ENCODE results near the gene RNF175. TPM values are rescaled to one million over a fixed set of nuclear protein-coding genes. Genes with fewer than 3 reads are reported as not detected.

Gene RNF175
- total RNA-seq, 1 experiment from 2014 or later: 0.54 TPM

- intact Hi-C loops (cut with micrococcal nuclease; ENCODE audit: unreplicated experiment): no loop called here
- Mint-ChIP-seq H3K27me3 (ENCODE audit: unreplicated experiment) (no peaks in the 10 kb centered on the region), H3K36me3 (ENCODE audit: insufficient read depth, unreplicated experiment) (no peaks in the 10 kb centered on the region), H3K4me3 (ENCODE audit: low read depth, unreplicated experiment) (no peak overlapping the region), H3K4me1 (ENCODE audit: low read depth, unreplicated experiment) (peaks cover 13% of the 10 kb centered on the region), H3K27ac (ENCODE audit: unreplicated experiment) (no peak overlapping the region), H3K9me3 (ENCODE audit: low read depth, unreplicated experiment) (no peaks in the 10 kb centered on the region)
- CTCF ChIA-PET: no interaction called here
- no peak for TF ChIP-seq CTCF (IDR thresholded peaks at IDR 0.05; ENCODE audit: unreplicated experiment)
- no peak for DNase-seq
- no TSS peak for BruUV-seq (replicated peaks)
These were observed 31.7 kb downstream of the RNF175 start for GRCh38 chr4:153728151-153728550.

GRCh38 chr4:153725831-153726154 lies 34.0 kb downstream of the RNF175 start:
- H3K4me3 Mint-ChIP-seq (ENCODE audit: low read depth, unreplicated experiment): no peak overlapping the region
- H3K9me3 Mint-ChIP-seq (ENCODE audit: low read depth, unreplicated experiment): no peaks in the 10 kb centered on the region
- no peak overlapping the region for H3K27ac Mint-ChIP-seq (ENCODE audit: unreplicated experiment)
- no TSS peak for BruUV-seq (replicated peaks)
- H3K36me3 Mint-ChIP-seq (ENCODE audit: insufficient read depth, unreplicated experiment): no peaks in the 10 kb centered on the region
- no peak for TF ChIP-seq CTCF (IDR thresholded peaks at IDR 0.05; ENCODE audit: unreplicated experiment)
- intact Hi-C loops (cut with micrococcal nuclease; ENCODE audit: unreplicated experiment): no loop called here
- no peaks in the 10 kb centered on the region for H3K27me3 Mint-ChIP-seq (ENCODE audit: unreplicated experiment)
- DNase-seq: no peak
- CTCF ChIA-PET: interaction anchor here (0.5 to 0.6 kb wide), 2 partner anchors 472 to 580 kb away, joined by 3 read pairs; no protein-coding TSS in a partner anchor
- no peaks in the 10 kb centered on the region for H3K4me1 Mint-ChIP-seq (ENCODE audit: low read depth, unreplicated experiment)

GRCh38 chr4:153725136-153725830 lies 34.5 kb downstream of the RNF175 start:
- Mint-ChIP-seq H3K4me1 (ENCODE audit: low read depth, unreplicated experiment) (no peaks in the 10 kb centered on the region), H3K27ac (ENCODE audit: unreplicated experiment) (no peak overlapping the region), H3K9me3 (ENCODE audit: low read depth, unreplicated experiment) (no peaks in the 10 kb centered on the region), H3K4me3 (ENCODE audit: low read depth, unreplicated experiment) (no peak overlapping the region), H3K36me3 (ENCODE audit: insufficient read depth, unreplicated experiment) (no peaks in the 10 kb centered on the region), H3K27me3 (ENCODE audit: unreplicated experiment) (no peaks in the 10 kb centered on the region)
- no peak for TF ChIP-seq CTCF (IDR thresholded peaks at IDR 0.05; ENCODE audit: unreplicated experiment)
- no TSS peak for BruUV-seq (replicated peaks)
- intact Hi-C loops (cut with micrococcal nuclease; ENCODE audit: unreplicated experiment): no loop called here
- DNase-seq: no peak
- CTCF ChIA-PET: interaction anchor here (0.5 to 0.6 kb wide), 2 partner anchors 473 to 579 kb away, joined by 3 read pairs; no protein-coding TSS in a partner anchor

GRCh38 chr4:153724606-153725005 lies 35.2 kb downstream of the RNF175 start:
- no peak for TF ChIP-seq CTCF (IDR thresholded peaks at IDR 0.05; ENCODE audit: unreplicated experiment)
- H3K36me3 Mint-ChIP-seq (ENCODE audit: insufficient read depth, unreplicated experiment): no peaks in the 10 kb centered on the region
- BruUV-seq (replicated peaks): no TSS peak

More at GRCh38 chr4:153724606-153725005, 35.2 kb downstream of the RNF175 start:
- no peaks in the 10 kb centered on the region for H3K27me3 Mint-ChIP-seq (ENCODE audit: unreplicated experiment)
- no peak for DNase-seq
- no peaks in the 10 kb centered on the region for H3K4me1 Mint-ChIP-seq (ENCODE audit: low read depth, unreplicated experiment)
- intact Hi-C loops (cut with micrococcal nuclease; ENCODE audit: unreplicated experiment): no loop called here
- no peak overlapping the region for H3K4me3 Mint-ChIP-seq (ENCODE audit: low read depth, unreplicated experiment)
- H3K27ac Mint-ChIP-seq (ENCODE audit: unreplicated experiment): no peak overlapping the region
- CTCF ChIA-PET: no interaction called here
- H3K9me3 Mint-ChIP-seq (ENCODE audit: low read depth, unreplicated experiment): no peaks in the 10 kb centered on the region

Measured in Calu3 (cell line).